HEK293 (cell line): ENCODE measurements around the gene BAHD1.

Experiments used
- ZNF132 ChIP-seq: fragments of 450-650 bp; formaldehyde crosslinking; IDR thresholded peaks from 2 replicates; pipeline ENCODE4 v1.5.1; 2017; ENCODE audit warnings: missing biosample characterization, missing genetic modification characterization, borderline replicate concordance
- ZNF18 ChIP-seq: fragments of 450-650 bp; formaldehyde crosslinking; IDR thresholded peaks from 2 replicates; pipeline ENCODE4 v1.5.1; 2016; ENCODE audit warnings: missing biosample characterization, missing genetic modification characterization
- ZNF202 ChIP-seq: fragments of 450-650 bp; formaldehyde crosslinking; IDR thresholded peaks from 2 replicates; pipeline ENCODE4 v1.5.1; 2016; ENCODE audit warnings: missing biosample characterization, missing genetic modification characterization, borderline replicate concordance
- ZNF248 ChIP-seq: fragments of 450-650 bp; formaldehyde crosslinking; IDR thresholded peaks from 2 replicates; pipeline ENCODE4 v1.5.1; 2017; ENCODE audit warnings: missing biosample characterization, missing genetic modification characterization

- TF ChIP-seq ZNF18 (no peak), ZNF202 (no peak), ZNF132 (tag by site-specific recombination) (no peak), ZNF248 (tag by site-specific recombination) (no peak)
Measured at GRCh38 chr15:40428185-40428584, 12.6 kb upstream of the BAHD1 start.
